Adrenal gland (tissue), 5 donors: ENCODE results near the gene RIPOR2.

Experiments
- CTCF ChIP-seq, 6 experiments: fragments of 450-650 bp in 4 of 6; fragments of 200-600 bp in 2 of 6; sonication (generic) in 1 of 6; IDR thresholded peaks; 1 replicate in 5 of 6; 2 replicates in 1 of 6; pipeline versions ENCODE4 v1.5.1 to v1.8.0; 2016 to 2021; ENCODE audit warnings: antibody characterized with exemption in 6 of 6, mild to moderate bottlenecking in 2 of 6, moderate library complexity in 1 of 6
- POLR2A ChIP-seq, 2 donors: fragments of 450-650 bp; IDR thresholded peaks; one replicate each; pipeline ENCODE4 v1.6.1; 2017; ENCODE audit warnings: antibody characterized with exemption in 2 of 2, mild to moderate bottlenecking in 2 of 2, moderate library complexity in 1 of 2
- donor health status: DM: no; HTN: no; CAD: no.

DNA sequence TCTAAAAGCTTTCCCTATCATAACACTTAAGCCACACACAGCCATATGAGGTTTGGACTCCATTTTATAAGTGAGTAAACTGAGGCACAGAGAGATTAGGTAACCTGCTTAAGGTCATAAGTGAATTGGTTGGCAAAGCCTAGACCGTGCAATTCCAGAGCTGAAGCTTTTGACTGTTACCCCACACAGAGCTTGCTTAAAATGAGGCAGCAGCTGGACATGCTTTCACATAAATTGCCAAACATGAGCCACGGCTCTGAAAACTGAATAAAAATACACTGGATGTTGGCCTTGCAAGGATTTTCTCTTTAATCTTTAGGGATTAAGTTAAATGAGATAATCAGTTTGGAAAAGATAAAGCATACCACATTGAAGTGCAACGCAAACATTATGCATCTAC is 2.5 kb downstream of the RIPOR2 start:
- no peak for TF ChIP-seq CTCF (IDR thresholded peaks at IDR 0.05)
- TF ChIP-seq POLR2A (IDR thresholded peaks at IDR 0.05): no peak
